Mesothelial cell of epicardium (in vitro differentiated cells): ENCODE results near the gene RPS27L. TPM values are rescaled to one million over a fixed set of nuclear protein-coding genes. Genes with fewer than 3 reads are reported as not detected.

Experiments used
- DNase-seq, 2 experiments: peaks; one replicate each; pipeline ENCODE4 v3.0.0; 2021; ENCODE audit warnings: low spot score in 2 of 2; ENCODE audit not compliant: unreplicated experiment in 2 of 2
- H3K27ac Mint-ChIP-seq: 2 replicates; pipeline ENCODE4 v1.8.0; 2021; ENCODE audit warnings: mixed read lengths
- H3K27me3 Mint-ChIP-seq: 2 replicates; pipeline ENCODE4 v1.8.0; 2021; ENCODE audit warnings: low read depth, mixed read lengths
- H3K36me3 Mint-ChIP-seq: 2 replicates; pipeline ENCODE4 v1.8.0; 2021; ENCODE audit warnings: mixed read lengths
- H3K4me1 Mint-ChIP-seq: 2 replicates; pipeline ENCODE4 v1.8.0; 2021; ENCODE audit warnings: mixed read lengths
- H3K4me3 Mint-ChIP-seq: 2 replicates; pipeline ENCODE4 v1.8.0; 2021; ENCODE audit warnings: mild to moderate bottlenecking, moderate library complexity, mixed read lengths
- H3K9me3 Mint-ChIP-seq: 2 replicates; pipeline ENCODE4 v1.8.0; 2021; ENCODE audit warnings: mixed read lengths
- total RNA-seq: library from RNA; stranded (reverse); gene quantifications from 3 replicates; pipeline ENCODE4 v1.2.1, GENCODE V29; 2021
- TF ChIP-seq, protein P1 (sequence below): fragments of 200-600 bp; sonication (generic); IDR thresholded peaks from one replicate; pipeline ENCODE4 v1.5.0; 2021; ENCODE audit warnings: antibody characterized with exemption; ENCODE audit not compliant: unreplicated experiment

RPS27L gene
- total RNA-seq, 1 donor from 2014 or later = 130 TPM

DNA sequence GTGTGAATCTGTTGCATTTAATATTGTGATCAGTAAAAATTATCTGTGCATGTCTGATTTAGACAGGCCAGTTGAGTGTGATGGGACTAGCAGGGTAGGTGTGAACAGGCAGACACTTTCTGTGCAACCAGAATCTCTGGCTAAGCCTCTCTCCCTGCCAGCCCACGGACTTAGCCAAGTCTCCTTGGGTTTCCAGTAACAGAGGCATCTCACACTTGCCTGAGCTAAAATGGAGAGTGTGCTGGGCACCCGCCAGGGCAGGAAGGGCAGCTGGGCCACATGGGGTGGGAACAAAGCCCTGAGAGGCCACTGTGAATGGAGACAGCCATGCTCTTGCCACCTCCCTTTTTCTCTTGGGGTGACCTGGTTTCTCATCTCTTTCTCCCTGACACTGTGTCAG, 12.5 kb upstream of the RPS27L start:
- no peak overlapping the region for H3K27ac Mint-ChIP-seq
- no peaks in the 10 kb centered on the region for H3K36me3 Mint-ChIP-seq
- H3K4me3 Mint-ChIP-seq = no peak overlapping the region
- TF ChIP-seq, protein P1, sequence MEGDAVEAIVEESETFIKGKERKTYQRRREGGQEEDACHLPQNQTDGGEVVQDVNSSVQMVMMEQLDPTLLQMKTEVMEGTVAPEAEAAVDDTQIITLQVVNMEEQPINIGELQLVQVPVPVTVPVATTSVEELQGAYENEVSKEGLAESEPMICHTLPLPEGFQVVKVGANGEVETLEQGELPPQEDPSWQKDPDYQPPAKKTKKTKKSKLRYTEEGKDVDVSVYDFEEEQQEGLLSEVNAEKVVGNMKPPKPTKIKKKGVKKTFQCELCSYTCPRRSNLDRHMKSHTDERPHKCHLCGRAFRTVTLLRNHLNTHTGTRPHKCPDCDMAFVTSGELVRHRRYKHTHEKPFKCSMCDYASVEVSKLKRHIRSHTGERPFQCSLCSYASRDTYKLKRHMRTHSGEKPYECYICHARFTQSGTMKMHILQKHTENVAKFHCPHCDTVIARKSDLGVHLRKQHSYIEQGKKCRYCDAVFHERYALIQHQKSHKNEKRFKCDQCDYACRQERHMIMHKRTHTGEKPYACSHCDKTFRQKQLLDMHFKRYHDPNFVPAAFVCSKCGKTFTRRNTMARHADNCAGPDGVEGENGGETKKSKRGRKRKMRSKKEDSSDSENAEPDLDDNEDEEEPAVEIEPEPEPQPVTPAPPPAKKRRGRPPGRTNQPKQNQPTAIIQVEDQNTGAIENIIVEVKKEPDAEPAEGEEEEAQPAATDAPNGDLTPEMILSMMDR = no peak
- no peaks in the 10 kb centered on the region for H3K9me3 Mint-ChIP-seq
- no peaks in the 10 kb centered on the region for H3K4me1 Mint-ChIP-seq
- no peaks in the 10 kb centered on the region for H3K27me3 Mint-ChIP-seq
- DNase-seq = no peak

DNA sequence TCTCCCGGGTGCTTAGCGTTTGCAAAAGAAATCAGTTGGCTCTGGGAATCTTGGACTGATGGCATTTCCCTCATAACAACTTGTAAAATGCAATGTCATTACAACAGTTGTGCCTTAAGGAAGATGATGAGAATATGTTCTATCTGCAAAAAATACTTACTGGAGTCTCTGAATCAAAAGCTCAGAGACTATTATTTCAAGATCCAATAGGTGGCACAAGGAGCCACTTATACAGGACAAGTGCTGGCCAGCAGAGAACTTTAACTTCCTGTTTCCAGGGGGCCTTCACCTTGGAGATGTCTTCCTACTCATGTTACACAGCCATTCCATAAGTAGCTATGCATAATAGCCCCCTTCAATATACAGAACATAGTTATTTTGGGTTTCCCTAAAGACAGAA, 8.9 kb upstream of the RPS27L start:
- DNase-seq = no peak
- no peak overlapping the region for H3K27ac Mint-ChIP-seq
- no peaks in the 10 kb centered on the region for H3K9me3 Mint-ChIP-seq
- H3K4me3 Mint-ChIP-seq = no peak overlapping the region
- H3K4me1 Mint-ChIP-seq = no peaks in the 10 kb centered on the region
- TF ChIP-seq, protein P1 = no peak
- H3K27me3 Mint-ChIP-seq = no peaks in the 10 kb centered on the region
- H3K36me3 Mint-ChIP-seq = no peaks in the 10 kb centered on the region

DNA sequence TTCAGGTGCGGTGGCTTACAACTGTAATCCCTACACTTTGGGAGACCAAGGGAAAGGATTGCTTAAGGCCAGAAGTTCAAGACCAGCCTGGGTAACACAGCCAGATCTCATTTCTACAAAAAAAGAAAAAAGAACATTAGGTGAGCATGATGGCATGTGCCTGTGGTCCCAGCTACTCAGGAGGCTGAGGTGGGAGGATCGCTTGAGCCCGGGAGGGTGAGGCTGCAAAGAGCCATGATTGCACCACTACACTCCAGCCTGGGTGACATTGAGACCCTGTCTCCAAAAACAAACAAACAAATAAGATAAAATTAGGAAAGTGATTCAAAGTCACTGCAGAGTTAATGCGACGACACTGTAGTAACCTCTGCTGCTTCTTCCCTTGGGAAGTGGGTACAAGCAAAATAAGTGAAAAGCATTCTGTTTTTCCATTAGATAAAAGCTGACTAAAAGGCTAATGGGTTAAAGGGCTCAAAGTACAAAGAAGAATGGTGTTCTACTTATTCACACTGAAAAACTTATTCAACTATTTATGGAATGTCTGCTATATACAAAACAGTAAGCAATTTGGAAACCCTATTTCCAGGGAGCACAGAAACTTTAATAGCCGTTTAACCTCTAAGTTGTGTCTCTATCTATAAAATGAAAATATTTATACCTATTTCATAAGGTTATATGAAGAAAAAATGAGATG, 8.0 kb upstream of the RPS27L start:
- Mint-ChIP-seq H3K36me3 (no peaks in the 10 kb centered on the region), H3K27ac (no peak overlapping the region), H3K4me3 (no peak overlapping the region), H3K4me1 (no peaks in the 10 kb centered on the region), H3K27me3 (no peaks in the 10 kb centered on the region), H3K9me3 (no peaks in the 10 kb centered on the region)
- TF ChIP-seq, protein P1 = no peak
- no peak for DNase-seq

DNA sequence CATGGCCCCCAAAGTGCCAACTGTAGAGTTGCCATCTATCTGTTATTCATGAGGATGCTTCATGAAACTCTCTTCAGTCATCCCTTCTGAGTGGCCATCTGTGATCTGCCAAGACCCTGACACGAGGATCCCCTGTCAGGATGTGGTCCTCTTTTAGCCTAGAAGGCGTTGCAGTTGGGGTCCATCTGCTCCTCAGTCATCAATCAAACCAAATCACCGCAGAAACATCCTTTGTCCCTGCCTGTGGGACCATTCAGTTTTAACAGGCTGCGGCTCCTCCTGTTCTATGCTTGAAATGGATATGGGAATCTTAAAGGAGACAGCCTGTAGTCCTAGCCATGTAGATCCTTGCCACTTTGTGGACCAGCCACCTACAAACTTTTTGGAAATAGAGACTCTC, 5.9 kb upstream of the RPS27L start:
- no peak overlapping the region for H3K27ac Mint-ChIP-seq
- TF ChIP-seq, protein P1 = no peak
- peaks cover 3% of the 10 kb centered on the region for H3K9me3 Mint-ChIP-seq
- no peaks in the 10 kb centered on the region for H3K27me3 Mint-ChIP-seq
- no peak for DNase-seq
- no peaks in the 10 kb centered on the region for H3K4me1 Mint-ChIP-seq
- no peak overlapping the region for H3K4me3 Mint-ChIP-seq
- H3K36me3 Mint-ChIP-seq = peaks cover 3% of the 10 kb centered on the region

DNA sequence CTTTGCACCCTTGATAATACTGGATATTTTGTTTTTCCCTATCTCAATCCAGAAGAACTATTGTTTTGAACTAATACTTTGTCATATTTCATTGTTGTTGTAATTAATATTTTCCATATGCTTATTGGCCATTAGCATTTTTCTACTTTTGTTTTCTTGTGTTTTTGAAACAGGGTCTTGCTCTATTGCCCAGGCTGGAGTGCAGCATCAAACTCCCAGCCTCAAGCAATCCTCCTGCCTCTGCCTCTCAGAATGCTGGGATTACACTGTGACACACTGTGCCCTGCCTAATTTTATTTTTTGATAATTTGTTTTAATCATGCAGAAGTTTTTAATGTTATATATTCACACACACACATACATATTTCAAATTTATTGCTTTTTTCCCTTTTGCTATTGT, 3.4 kb upstream of the RPS27L start:
- peaks cover 3% of the 10 kb centered on the region for H3K9me3 Mint-ChIP-seq
- TF ChIP-seq, protein P1 = no peak
- no peak for DNase-seq
- H3K4me3 Mint-ChIP-seq = no peak overlapping the region
- no peaks in the 10 kb centered on the region for H3K27me3 Mint-ChIP-seq
- H3K27ac Mint-ChIP-seq = no peak overlapping the region
- peaks cover 3% of the 10 kb centered on the region for H3K36me3 Mint-ChIP-seq
- H3K4me1 Mint-ChIP-seq = peaks cover 5% of the 10 kb centered on the region

DNA sequence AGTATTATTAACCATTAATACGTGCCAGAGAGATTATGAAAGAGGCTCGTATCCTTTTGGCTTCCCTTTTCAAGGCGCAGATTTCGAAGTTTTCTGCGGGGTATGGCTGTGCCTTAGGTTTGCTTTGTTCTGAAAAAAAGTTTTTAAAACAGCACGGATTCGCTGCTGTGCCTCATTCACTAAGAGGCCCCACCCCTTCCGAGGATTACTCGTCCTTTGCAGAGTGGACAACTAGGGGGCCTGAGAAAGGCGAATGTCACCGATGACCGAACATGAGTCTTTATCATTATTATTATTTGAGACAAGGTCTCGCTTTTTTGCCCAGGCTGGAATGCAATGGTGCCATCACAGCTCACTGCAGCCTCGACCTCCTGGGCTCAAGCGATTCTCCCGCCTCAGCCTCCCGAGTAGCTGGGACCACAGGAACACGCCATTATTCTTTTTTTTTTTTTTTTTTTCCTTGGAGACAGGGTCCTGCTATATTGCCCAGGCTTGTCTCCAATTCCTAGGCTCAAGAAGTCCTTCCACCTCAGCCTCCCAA, 684 bp upstream of the RPS27L start:
- DNase-seq = peak; percentile 27 to 43
- Mint-ChIP-seq H3K27ac (peak overlapping the region; percentile 96), H3K4me3 (peak overlapping the region; percentile 100), H3K27me3 (no peaks in the 10 kb centered on the region), H3K9me3 (peaks cover 3% of the 10 kb centered on the region), H3K4me1 (peaks cover 12% of the 10 kb centered on the region), H3K36me3 (peaks cover 8% of the 10 kb centered on the region)
- TF ChIP-seq, protein P1 = no peak
